CMK (cell line): ENCODE data around the gene ABHD12.

ENCODE experiments used
- DNase-seq: peaks from one replicate; pipeline ENCODE4 v3.0.0-alpha.2; 2010; ENCODE audit warnings: low read depth

Gene ABHD12

DNA sequence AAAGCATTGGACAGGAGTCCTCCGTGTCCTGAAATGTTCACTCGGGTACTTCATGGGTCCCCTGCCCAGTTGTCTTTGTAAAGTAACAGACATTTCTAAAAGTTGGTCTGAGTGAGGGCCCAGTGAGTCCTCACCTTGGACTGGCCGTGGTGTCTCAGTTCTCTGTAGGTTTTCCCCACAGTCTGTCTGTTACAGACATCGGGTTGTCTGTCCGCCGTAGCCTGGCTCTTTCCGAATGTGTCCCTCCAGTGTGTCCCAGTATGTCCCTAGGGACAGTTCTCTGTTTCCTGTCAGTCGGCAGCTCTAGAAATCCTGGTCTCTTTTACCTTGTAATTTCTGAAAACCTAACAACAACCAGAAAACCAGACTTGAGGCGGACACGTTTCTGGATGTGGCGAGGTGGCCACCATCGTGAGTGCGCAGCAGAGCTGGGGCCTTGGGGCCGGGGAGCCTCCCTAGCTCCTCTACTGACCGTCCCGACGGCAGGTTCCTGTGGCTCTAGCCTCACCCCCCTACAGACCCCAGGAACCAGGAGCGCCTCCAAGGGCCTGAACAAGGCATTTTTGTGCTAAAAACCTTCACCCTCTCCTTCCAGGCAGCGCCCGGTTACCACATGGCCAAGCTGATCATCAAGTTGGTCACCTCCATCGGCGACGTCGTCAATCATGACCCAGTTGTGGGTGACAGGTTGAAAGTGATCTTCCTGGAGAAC lies 100.6 kb downstream of the ABHD12 start:
- no peak for DNase-seq

DNA sequence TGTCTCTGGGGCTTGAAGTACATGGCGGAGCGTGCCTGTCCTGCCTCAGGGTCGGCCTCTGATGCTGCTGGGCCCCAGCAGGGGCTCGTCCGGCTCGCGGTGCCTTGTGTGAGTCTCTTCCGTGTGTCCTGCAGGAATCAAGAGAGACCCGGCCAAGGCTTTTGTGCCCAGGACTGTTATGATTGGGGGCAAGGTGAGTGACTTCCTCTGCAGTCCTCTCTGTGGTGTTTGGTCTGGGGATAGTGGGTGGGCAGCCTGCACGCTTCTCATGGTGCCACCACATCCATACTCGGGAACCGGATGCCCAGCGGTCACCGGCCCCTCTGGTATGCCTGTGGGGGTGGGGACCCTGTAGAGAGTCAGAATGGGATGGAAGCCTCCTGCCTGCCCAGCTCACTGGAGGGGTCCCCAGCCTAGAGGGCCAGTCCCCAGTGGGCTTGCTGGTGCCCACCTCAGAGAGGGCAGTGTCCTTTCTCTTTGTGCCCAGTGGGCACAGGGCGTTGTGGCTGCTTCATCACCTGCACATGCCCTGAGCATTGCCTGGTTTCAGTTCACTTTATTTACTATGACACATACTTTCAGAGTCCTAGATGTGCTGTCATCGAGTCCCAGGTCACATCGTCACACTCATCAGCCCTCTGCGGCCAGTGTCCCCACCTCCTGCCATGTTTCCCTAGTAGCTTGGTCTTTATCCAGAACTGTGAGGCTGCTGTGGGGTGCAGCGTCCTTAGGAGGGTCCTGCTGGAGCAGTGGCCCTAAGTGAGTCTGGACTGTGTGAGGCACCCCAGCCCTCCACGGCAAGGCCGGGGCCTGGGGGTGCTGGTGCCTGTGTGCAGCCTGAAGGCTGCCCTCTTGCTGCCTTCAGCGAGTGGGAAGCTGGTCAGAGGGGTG lies 102.1 kb downstream of the ABHD12 start:
- DNase-seq, result no peak

DNA sequence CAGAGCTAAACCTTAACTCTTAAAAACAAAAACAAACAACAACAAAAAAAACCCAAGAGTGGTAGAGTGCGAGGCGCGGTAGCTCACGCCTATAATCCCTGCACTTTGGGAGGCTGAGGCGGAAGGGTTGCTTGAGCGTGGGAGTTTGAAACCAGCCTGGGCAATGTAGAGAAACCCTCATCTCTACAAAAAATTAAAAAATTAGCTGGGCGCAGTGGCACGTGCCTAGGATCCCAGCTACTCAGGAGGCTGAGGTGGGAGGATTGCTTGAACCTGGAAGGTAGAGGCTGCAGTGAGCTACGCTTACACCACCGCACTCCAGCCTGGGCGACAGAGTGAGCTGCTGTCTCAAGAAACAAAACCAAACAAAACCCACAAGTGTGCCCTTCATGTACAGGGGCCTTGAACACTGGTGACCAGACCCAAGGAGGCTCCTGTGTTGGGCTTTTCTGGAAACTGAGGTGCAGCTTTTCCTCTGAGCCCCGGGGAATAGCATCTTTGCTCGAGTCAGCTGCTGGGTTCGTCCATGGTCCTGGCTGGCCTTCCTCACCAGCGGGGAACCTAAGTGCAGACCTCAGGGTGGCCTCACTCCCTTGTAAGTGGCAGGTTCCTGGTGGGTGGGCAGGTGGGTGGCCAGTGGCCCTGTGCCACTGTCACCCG lies 102.9 kb downstream of the ABHD12 start:
- DNase-seq, result no peak

DNA sequence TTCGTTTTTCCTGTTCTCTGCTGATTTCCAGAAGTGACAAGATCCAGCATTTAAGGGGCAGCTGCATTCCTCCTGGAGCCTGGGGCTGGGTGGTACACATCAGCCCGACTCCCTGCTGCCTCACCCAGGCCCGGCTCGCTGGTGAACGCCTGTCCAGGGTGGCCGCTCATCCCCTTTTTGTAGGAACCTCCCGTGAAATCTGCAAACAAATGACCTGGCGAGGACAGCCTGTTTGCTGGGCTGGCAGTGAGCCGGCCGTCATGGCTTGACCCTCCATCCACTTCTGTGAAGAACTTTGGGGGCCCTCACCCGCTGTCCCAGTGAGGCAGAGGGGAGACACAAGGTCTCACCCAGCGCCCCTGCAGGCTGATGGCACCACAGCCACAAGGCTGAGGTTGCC lies 103.7 kb downstream of the ABHD12 start:
- no peak for DNase-seq

DNA sequence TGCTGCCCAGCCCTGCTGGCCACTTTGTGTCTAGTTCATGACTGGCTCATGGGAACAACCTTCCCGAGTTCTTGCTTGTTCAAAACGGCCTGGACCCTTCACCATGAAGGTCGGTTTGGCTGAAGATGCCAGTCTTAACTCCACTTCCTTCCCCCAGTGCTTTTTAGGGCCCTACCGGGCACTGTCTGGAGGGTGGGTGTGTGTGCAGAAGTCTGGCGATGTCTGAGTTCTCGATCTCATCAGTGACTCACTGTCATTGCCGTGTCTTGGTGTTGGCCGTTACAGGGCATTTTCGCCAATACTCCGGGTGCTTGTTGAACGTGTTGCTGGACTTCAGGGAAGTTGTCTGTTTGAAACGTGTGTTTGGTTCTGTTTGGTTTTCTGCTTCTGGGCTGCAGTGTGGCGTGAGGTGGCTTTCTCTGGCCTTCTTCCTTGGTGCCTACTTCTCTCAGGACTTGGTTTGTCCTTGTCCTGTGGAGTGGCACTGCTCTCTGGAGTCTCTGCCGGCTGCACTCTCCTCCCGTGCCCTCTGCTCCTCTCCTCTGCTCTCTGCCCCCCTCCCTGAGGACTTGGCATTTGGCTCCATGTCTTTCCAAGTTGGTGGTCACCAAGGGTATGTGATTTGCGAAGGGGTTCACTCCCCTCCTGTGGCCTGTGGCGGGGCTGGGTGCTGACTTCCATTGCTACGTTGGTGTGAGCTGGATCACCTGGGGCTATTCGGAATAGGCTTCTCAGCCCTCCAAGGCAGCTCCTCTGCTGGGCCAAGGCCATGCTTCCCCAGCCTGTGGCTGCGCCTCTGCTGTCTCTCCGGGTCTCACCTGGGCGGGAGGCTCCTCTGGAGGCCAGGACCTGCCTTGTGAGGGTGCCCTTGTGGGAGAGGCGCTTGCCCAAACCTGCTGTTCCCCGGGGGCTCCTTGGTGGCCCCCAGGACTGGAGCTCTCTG lies 104.5 kb downstream of the ABHD12 start:
- DNase-seq, result no peak

DNA sequence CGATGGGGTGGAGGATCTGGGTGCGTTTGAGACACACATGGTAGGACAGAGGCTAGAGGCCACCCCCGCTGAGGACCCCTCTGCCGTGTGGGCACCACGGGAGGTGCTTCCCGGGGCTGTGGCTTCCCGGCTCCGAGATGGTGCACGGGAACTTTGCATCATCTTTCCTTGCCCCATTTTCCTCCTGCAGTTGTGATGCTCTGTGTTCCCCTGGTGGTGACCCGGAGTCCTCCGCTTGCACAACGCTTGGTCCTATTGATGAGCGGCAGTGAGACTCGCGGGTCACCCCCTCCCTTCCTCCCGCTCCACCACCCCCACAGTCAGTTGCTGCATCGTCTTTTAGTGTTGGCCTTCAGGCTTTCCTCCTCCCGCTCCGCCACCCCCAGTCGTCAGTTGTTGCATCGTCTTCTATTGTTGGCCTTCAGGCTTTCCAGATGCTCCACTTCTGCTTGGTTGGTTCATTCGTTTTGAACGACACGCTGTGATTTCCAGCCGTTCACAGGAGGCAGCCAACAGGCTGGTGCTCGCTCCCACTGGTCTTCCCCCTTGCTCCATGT lies 105.5 kb downstream of the ABHD12 start:
- DNase-seq, result no peak

DNA sequence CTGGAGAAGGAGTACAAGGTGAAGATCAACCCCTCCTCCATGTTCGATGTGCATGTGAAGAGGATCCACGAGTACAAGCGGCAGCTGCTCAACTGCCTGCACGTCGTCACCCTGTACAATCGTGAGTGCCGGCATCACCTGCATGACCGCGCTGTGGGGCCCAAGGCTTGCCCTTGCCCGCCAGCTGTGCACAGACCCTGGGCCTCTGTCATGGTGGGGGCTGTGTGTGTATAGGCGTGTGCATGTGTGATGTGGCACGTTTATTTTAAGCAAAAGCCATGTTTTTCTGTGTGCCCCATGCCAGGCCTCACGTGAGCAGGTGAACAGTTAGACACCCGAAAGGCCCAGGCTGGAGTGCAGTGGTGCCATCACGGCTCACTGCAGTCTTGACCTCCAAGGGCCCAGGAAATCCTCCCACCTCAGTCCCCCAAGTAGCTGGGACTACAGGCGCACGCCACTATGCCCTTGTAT lies 106.5 kb downstream of the ABHD12 start:
- DNase-seq, result no peak

DNA sequence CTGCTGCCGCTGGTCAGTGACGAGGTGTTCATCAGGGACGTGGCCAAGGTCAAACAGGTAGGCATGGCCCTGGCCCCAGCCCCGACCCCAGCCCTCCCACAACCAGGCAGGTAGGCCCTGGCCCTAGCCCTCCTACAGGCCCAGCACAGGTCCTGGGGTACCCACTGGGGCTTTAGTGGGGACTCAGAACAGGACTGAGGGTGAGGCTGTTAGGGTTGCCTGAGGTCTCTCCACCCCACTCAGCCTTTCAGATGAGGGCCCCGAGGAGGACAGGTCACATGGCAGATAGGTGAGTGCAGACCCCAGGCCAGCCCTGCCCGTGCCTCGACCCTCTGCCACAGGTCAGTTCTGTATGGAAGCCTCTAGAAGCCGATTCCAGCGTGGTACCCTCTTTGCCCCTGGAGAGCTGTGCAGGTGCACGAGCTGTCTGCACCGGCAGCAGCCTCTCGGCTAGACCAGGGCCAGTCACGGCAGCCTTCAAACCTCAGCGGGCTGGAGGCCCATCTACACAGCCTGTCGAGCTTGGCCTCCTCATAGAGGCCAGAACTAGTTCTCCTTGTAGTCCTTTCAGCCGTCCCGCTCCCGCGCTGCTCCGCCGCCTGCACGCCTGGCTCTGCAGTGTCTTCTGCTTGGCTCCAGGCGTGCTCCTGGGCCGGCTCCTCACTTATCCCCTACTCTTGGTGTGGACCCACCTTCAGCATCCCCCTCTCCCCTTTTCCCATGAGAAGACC lies 107.2 kb downstream of the ABHD12 start:
- DNase-seq, result no peak

DNA sequence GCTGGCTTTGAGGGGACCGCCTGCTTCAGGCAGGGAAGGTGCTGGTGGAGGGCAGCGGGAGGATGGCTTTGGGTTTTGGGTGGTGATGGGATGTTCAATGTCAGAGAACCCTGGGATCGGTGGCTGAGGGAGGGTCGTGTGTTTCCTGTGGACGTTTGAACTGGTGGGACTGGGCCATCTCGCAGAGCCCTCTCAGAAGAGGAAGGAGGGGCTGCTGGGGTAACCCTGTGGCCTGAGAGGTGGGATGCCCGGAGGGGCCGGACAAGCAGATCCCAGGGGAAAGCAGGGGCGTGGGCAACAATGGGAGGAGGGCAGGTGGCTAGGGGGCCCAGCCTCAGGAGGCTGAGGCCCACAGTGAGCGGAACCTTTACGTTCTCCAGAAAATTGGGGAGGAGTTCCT lies 107.8 kb downstream of the ABHD12 start:
- DNase-seq, result no peak

DNA sequence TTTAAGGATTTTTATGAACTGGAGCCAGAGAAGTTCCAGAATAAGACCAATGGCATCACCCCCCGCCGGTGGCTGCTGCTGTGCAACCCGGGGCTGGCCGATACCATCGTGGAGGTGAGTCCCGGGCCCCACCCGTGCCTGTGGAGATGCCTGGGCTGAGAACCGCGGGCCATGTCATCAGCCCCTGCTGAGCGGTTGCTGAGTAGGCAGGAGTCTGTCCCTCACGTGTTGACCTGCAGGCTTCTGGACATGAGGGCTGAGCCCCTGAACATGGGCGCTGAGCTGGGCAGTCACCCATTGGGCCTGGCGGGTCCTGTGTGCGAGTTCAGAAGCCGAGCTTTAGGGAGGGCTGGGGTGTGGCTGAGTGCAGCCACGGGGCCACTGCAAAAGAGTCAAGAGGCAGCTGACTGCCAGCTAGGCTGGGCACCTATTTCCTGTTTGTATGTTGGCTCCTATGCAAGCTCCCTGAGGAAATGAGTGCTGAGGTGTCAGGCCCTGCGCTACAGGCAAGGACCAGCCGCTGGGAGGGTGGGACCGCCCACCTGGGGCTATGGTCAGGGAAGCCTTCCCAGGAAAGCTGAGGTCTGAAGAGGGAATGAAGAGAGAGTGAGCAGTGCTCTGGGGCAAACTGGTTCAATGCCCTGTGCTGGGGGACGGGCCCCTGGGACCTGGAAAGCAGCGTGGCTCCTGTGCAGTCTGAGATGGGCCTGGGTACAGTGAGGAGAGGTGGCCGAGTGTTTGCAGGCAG lies 108.4 kb downstream of the ABHD12 start:
- no peak for DNase-seq

DNA sequence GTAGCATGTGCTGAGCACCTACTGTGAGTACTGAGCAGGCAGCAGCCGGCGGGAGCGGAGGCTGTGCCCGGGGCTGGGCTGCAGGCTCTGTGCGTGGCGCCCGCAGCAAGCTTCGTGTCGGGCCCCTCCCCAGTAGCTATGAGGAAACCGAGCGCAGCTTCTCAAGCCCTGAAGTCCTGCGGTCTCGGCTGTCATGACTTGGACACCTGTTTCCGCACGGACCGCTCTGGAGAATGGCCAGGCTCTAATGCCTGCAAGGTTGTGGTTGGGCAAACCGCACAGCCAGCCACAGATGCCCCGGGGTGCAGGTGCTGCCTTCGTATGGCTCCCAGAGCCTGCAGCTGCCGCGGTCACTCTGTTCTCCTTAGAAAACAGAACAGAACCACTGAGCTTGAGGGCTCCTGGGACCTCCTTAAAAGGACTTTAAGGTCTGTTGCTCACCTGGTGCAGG lies 109.1 kb downstream of the ABHD12 start:
- no peak for DNase-seq

DNA sequence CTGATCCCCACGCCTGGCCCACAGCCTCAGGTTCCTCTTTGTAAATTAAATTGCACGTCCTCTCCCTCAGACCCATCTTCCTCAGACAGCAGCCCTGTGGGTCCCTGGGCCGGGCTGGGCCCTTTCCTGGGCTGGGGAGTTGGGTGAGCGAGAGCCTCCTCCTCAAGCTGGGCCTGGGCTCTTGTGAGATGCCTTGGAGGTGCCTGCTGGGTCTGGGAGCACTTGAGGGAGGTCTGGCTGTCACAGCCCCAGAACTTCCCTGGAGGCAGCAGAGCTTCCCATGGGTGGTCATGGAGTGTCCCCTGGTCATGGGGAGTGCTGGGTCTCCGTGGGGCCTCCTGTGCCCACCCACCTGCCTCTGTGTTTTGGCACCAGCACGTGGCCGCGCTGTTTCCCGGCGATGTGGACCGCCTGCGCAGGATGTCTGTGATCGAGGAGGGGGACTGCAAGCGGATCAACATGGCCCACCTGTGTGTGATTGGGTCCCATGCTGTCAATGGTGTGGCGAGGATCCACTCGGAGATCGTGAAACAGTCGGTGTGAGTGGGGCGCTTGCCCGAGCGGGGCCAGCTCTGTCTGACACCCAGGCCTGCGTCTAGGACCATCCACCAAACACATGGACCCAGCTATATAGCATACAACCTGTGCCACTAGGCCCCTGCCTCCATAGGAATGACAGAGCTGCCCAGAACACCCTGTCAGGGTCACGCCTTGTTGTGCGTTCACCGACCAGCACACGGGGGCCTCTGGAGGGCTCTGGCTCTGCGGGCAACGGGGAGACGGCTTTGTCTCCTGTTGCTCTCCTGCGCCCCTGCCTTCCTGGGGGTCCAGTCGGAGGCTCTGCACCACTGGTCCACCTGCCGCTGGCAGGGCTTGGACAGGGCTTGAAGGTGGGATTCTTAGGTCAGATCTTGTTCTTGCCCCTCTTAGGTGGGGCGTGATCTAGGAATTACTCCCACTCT lies 109.8 kb downstream of the ABHD12 start:
- no peak for DNase-seq

DNA sequence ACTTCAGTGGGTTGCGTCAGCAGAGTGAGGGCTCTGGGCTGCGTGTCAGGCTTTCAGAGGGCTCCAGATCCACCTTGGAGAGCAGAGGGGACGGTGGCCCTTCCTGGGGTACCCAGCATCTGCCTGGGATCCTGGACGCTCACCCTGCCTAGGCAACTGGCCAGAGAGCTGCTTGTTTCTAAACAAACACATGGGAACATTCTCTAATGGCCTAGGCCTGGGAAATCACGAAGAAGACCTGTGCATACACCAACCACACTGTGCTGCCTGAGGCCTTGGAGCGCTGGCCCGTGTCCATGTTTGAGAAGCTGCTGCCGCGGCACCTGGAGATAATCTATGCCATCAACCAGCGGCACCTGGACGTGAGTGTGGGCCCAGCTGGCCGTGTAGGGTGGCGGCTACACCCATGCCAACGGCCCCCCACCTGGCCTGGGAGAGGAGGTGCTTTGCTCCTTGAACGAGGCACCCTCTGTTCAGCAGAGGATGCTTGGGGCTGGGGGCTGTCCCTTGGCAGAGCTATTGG lies 110.5 kb downstream of the ABHD12 start:
- DNase-seq, result no peak

DNA sequence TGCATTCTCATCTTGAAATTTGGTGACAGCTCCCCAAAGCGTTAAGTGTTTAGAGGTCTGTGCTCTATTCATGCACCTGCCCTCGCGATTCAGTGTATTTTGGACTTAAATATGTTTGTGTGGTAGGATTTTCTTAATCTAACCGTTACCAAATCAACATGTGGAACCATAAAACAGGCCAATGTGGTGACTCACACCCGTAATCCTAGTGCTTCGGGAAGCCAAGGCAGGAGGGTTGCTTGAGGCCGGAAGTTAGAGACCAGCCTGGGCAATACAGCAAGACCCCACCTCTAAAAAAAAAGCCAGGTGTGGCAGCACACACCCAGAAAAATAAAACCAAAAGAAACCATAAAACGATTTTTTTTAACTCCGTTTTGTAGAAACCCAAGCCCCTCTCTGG lies 111.2 kb downstream of the ABHD12 start:
- no peak for DNase-seq

DNA sequence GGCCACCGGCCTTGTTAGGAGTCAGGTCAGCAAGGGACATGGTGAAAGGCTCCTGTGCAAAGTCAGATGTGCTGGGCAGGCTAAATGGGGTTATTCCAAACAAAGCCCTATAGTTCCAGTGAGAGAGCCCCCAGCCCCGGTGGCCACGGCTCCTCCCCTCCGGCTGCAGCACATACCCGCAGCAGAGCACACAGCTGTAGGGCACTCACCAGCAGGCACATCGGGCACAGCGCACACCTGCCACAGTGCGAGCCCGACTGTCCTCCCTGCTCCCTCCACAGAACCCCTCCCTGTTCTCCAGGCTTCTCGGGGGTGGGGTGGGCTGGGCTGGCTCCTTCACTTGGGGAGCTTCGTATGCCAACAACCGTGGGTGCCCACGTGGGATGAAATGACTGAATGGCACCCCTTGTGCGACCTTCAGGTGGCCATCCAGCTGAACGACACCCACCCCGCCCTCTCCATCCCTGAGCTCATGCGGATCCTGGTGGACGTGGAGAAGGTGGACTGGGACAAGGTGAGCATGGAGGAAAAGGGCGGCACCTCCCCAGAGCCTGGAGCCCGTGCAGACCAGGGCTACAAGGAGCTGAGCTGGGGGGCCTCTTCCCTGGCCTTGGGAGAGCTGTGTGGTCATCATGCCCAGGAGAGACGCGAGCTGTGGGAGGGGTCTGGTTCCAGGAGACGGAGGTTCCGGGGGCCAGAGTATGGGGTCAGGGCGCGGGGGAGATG lies 111.8 kb downstream of the ABHD12 start:
- no peak for DNase-seq

DNA sequence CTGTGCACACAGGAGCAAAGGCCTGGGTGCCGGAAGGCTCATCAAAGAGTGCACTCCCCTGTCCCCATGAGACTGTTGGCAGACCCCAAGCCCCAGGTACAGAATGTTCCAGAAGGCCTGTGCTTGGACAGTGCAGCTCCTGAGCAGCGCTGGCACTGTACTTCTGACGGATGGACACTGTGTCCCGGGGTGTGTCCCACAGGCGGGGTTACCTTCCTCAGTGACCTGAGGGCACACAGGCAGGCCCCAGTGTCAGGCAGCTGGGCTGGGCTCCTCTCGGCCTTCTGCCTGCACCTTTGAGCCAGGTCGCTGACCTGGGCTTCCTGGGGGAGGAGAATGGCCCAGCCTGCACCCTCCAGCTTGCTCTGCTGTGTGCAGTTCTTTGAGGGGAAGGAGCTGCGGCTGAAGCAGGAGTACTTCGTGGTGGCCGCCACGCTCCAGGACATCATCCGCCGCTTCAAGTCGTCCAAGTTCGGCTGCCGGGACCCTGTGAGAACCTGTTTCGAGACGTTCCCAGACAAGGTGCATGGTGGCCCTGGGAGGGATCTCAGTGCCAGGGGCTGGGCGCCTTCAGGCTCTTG lies 112.6 kb downstream of the ABHD12 start:
- DNase-seq, result no peak

DNA sequence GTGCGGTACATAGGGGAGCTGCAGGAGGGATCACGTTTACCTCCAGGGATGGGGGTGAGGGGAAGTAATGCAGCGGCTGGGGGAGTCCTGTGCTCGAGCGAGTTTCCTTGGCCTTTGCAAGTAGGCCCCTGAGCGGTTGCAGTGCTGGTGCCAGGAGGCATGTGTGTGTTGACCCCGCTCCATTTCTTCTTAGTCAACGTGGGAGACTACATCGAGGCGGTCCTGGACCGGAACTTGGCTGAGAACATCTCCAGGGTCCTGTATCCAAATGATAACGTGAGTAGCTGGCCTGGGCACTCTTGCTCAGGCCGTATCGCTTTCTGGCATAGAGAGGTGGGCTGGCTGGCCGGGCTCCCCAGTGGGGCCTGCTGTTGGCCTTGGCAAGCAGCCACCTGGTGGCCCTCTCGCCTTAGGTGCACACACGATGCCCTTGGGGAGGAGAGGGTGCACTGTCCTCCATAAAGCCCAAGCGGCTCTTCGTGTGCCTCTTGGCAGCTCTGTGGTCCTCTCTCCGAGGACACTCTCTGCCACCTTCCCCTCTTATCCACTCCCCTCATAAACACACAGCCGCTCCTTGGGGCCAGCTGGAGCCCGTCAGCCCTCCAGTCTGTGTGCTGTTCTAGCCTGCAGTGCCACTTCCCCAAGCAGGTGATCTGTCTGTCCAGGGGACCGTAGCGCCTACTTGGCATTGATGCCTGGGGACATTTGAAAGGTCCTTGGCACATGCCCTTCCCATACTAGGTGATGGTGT lies 113.4 kb downstream of the ABHD12 start:
- no peak for DNase-seq
